ENCODE data around the gene PTEN. TPM values are rescaled to one million over a fixed set of nuclear protein-coding genes. Genes with fewer than 3 reads are reported as not detected.
"Not testable (repeated sequence)": the region's sequence is repeated elsewhere in the genome, so short reads cannot be mapped to it uniquely, and the experiment has no call there.

The PTEN gene
- total and polyA plus RNA-seq, 2 experiments from 2014 or later = 32.8 to 128 TPM

GRCh38 chr10:87896216-87896615 lies 32.8 kb downstream of the PTEN start:
- H3K27ac ChIP-seq = no peak overlapping the region
- peaks cover 95% of the 10 kb centered on the region for H3K79me2 ChIP-seq
- H3K9me3 ChIP-seq (ENCODE audit: low read depth) = peaks cover 4% of the 10 kb centered on the region
- H3K4me3 ChIP-seq = no peak overlapping the region
- H3K9me2 ChIP-seq (replicated peaks; ENCODE audit: insufficient read depth) = no peaks in the 10 kb centered on the region
- no peak for DNase-seq (ENCODE audit: low spot score)
- no peak overlapping the region for H3K4me2 ChIP-seq
- no peaks in the 10 kb centered on the region for H3K36me3 ChIP-seq (replicated peaks; ENCODE audit: insufficient read depth, low read depth)
- 79% methylated on average over 2 of the region's 2 CpGs for WGBS (ENCODE audit: low lambda C conversion rate, missing lambda C conversion rate)
- no peak for TF ChIP-seq EZH2 (IDR thresholded peaks at IDR 0.05; ENCODE audit: borderline replicate concordance)
- no peak for TF ChIP-seq CTCF (IDR thresholded peaks at IDR 0.05; ENCODE audit: poor library complexity)
- no peak for TF ChIP-seq EZH2phosphoT487 (IDR thresholded peaks at IDR 0.05; ENCODE audit: low read depth, severe bottlenecking, unreplicated experiment)
- H2AFZ ChIP-seq = no peak overlapping the region
- peaks cover 38% of the 10 kb centered on the region for H4K20me1 ChIP-seq (ENCODE audit: insufficient read depth, poor library complexity, severe bottlenecking)
- H3K4me1 ChIP-seq (ENCODE audit: insufficient read depth) = no peaks in the 10 kb centered on the region
- no peaks in the 10 kb centered on the region for H3K27me3 ChIP-seq

GRCh38 chr10:87897957-87898356 lies 34.5 kb downstream of the PTEN start:
- H3K4me1 ChIP-seq (ENCODE audit: insufficient read depth); H3K27ac ChIP-seq; DNase-seq (ENCODE audit: low spot score); H2AFZ ChIP-seq; H3K27me3 ChIP-seq; H3K4me3 ChIP-seq; H3K9me3 ChIP-seq (ENCODE audit: low read depth); H3K36me3 ChIP-seq (replicated peaks; ENCODE audit: insufficient read depth, low read depth); H3K4me2 ChIP-seq; H3K9me2 ChIP-seq (replicated peaks; ENCODE audit: insufficient read depth): not testable (repeated sequence)
- peaks cover 47% of the 10 kb centered on the region for H4K20me1 ChIP-seq (ENCODE audit: insufficient read depth, poor library complexity, severe bottlenecking)
- WGBS (ENCODE audit: low lambda C conversion rate, missing lambda C conversion rate) = 98% methylated on average over 8 of the region's 8 CpGs
- H3K79me2 ChIP-seq = peaks cover 95% of the 10 kb centered on the region

- not testable (repeated sequence) for DNase-seq (ENCODE audit: low spot score); H3K9me2 ChIP-seq (replicated peaks; ENCODE audit: insufficient read depth); H3K9me3 ChIP-seq (ENCODE audit: low read depth); H3K4me2 ChIP-seq; H3K4me3 ChIP-seq; H3K4me1 ChIP-seq (ENCODE audit: insufficient read depth); H3K27me3 ChIP-seq; H3K27ac ChIP-seq; H2AFZ ChIP-seq; H3K36me3 ChIP-seq (replicated peaks; ENCODE audit: insufficient read depth, low read depth)
- H4K20me1 ChIP-seq (ENCODE audit: insufficient read depth, poor library complexity, severe bottlenecking) = peaks cover 31% of the 10 kb centered on the region
- H3K79me2 ChIP-seq = peaks cover 95% of the 10 kb centered on the region
- 96% methylated on average over 8 of the region's 8 CpGs for WGBS (ENCODE audit: low lambda C conversion rate, missing lambda C conversion rate)
Observed at GRCh38 chr10:87903396-87903795, 40.0 kb downstream of the PTEN start.

GRCh38 chr10:87913156-87913921 lies 49.9 kb downstream of the PTEN start:
- WGBS (ENCODE audit: low lambda C conversion rate, missing lambda C conversion rate) = 94% methylated on average over 2 of the region's 2 CpGs
- H3K36me3 ChIP-seq (replicated peaks; ENCODE audit: insufficient read depth, low read depth) = no peaks in the 10 kb centered on the region
- no peaks in the 10 kb centered on the region for H3K9me2 ChIP-seq (replicated peaks; ENCODE audit: insufficient read depth)
- no peak for TF ChIP-seq CTCF (IDR thresholded peaks at IDR 0.05; ENCODE audit: poor library complexity)
- H4K20me1 ChIP-seq (ENCODE audit: insufficient read depth, poor library complexity, severe bottlenecking) = peaks cover 50% of the 10 kb centered on the region
- peaks cover 7% of the 10 kb centered on the region for H3K4me1 ChIP-seq (ENCODE audit: insufficient read depth)
- H3K9me3 ChIP-seq (ENCODE audit: low read depth) = peaks cover 20% of the 10 kb centered on the region
- H3K4me3 ChIP-seq = no peak overlapping the region
- no peak for DNase-seq (ENCODE audit: low spot score)
- no peak overlapping the region for H3K4me2 ChIP-seq
- H3K27me3 ChIP-seq = no peaks in the 10 kb centered on the region
- H3K79me2 ChIP-seq = peaks cover 100% of the 10 kb centered on the region
- H3K27ac ChIP-seq = no peak overlapping the region
- H2AFZ ChIP-seq = no peak overlapping the region

Measured in hepatocyte (in vitro differentiated cells).